Stimulated activated naive CD8-positive, alpha-beta T cell treated with anti-CD3 and anti-CD28 coated beads, Interleukin-15, Interleukin-2, amounts not matched to agents 100 ng/mL and 50 ng/mL, for 24 hours (primary cell): ENCODE results near the gene COL4A6.
"Not testable (repeated sequence)": the region's sequence is repeated elsewhere in the genome, so short reads cannot be mapped to it uniquely, and the experiment has no call there.

Experiments
- H3K27ac Mint-ChIP-seq: one replicate; pipeline ENCODE4 v1.8.0; 2021; ENCODE audit warnings: mild to moderate bottlenecking, mixed read lengths
- H3K27me3 Mint-ChIP-seq: one replicate; pipeline ENCODE4 v1.8.0; 2021; ENCODE audit warnings: mixed read lengths
- H3K36me3 Mint-ChIP-seq: one replicate; pipeline ENCODE4 v1.8.0; 2021; ENCODE audit warnings: low read depth, mixed read lengths
- H3K4me1 Mint-ChIP-seq: one replicate; pipeline ENCODE4 v1.8.0; 2021; ENCODE audit warnings: low read depth, mixed read lengths
- H3K4me3 Mint-ChIP-seq: one replicate; pipeline ENCODE4 v1.8.0; 2021; ENCODE audit warnings: mild to moderate bottlenecking, mixed read lengths
- H3K9me3 Mint-ChIP-seq: one replicate; pipeline ENCODE4 v1.8.0; 2021; ENCODE audit warnings: mixed read lengths

COL4A6 gene

GRCh38 chrX:108376821-108377220 lies 61.4 kb downstream of the COL4A6 start:
- H3K4me3 Mint-ChIP-seq, H3K27ac Mint-ChIP-seq, H3K36me3 Mint-ChIP-seq, H3K9me3 Mint-ChIP-seq, H3K27me3 Mint-ChIP-seq, H3K4me1 Mint-ChIP-seq: not testable (repeated sequence)

- not testable (repeated sequence) for H3K4me1 Mint-ChIP-seq, H3K27ac Mint-ChIP-seq, H3K4me3 Mint-ChIP-seq, H3K27me3 Mint-ChIP-seq, H3K9me3 Mint-ChIP-seq, H3K36me3 Mint-ChIP-seq
Measured at GRCh38 chrX:108375591-108375990, 62.6 kb downstream of the COL4A6 start.

GRCh38 chrX:108366644-108367406 lies 71.4 kb downstream of the COL4A6 start:
- no peaks in the 10 kb centered on the region for H3K4me1 Mint-ChIP-seq
- no peak overlapping the region for H3K27ac Mint-ChIP-seq
- no peaks in the 10 kb centered on the region for H3K36me3 Mint-ChIP-seq
- H3K27me3 Mint-ChIP-seq, result no peaks in the 10 kb centered on the region
- H3K4me3 Mint-ChIP-seq, result no peak overlapping the region
- H3K9me3 Mint-ChIP-seq, result no peaks in the 10 kb centered on the region

DNA sequence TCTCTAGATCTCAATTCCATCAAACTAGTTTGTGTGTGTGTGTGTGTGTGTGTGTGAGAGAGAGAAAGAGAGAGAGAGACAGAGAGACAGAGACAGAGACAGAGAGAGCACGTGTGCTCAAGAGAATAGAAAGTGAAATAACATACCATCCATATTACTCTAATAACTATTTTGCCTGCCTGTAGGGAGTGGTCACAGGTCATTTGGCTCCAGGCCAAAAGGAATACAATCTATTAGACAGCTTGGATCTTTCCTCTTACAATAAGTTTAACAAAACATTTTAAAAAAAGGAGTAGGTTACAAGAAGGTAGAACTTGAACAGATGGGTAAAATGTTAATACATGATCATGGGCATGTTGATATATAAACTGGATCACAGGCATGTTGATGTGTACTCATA lies 76.2 kb downstream of the COL4A6 start:
- no peaks in the 10 kb centered on the region for H3K36me3 Mint-ChIP-seq
- H3K27me3 Mint-ChIP-seq, result no peaks in the 10 kb centered on the region
- H3K9me3 Mint-ChIP-seq, result no peaks in the 10 kb centered on the region
- H3K4me3 Mint-ChIP-seq, result no peak overlapping the region
- H3K27ac Mint-ChIP-seq, result no peak overlapping the region
- H3K4me1 Mint-ChIP-seq, result no peaks in the 10 kb centered on the region

- Mint-ChIP-seq H3K9me3 (no peaks in the 10 kb centered on the region), H3K27ac (no peak overlapping the region), H3K36me3 (no peaks in the 10 kb centered on the region), H3K4me1 (no peaks in the 10 kb centered on the region), H3K4me3 (no peak overlapping the region), H3K27me3 (no peaks in the 10 kb centered on the region)
Measured at GRCh38 chrX:108361316-108361715, 76.9 kb downstream of the COL4A6 start.

GRCh38 chrX:108359806-108360602 lies 78.2 kb downstream of the COL4A6 start:
- Mint-ChIP-seq H3K27ac (no peak overlapping the region), H3K36me3 (no peaks in the 10 kb centered on the region), H3K4me1 (no peaks in the 10 kb centered on the region), H3K27me3 (no peaks in the 10 kb centered on the region), H3K4me3 (no peak overlapping the region), H3K9me3 (no peaks in the 10 kb centered on the region)

DNA sequence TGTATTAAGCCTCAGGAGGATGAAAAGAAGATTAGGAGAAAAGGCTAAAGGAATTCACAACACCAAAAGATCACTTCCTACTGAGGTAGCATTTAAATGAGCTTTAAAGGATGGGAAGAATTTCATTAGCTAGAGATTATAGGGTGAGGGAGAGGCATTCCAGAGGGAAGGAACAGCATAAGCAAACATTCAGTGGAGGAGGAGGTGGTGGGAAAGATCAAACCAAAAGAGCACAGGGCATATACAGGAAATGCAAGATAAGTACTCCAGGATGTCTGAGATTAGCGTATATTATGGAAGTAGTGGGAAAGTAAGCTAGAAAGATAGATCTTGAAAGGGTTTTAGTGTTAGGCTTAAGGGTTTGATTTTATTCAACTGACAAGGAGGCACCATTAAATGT lies 84.8 kb downstream of the COL4A6 start:
- H3K4me1 Mint-ChIP-seq, result no peaks in the 10 kb centered on the region
- no peak overlapping the region for H3K27ac Mint-ChIP-seq
- no peaks in the 10 kb centered on the region for H3K9me3 Mint-ChIP-seq
- no peaks in the 10 kb centered on the region for H3K36me3 Mint-ChIP-seq
- no peaks in the 10 kb centered on the region for H3K27me3 Mint-ChIP-seq
- no peak overlapping the region for H3K4me3 Mint-ChIP-seq

- Mint-ChIP-seq H3K4me3 (no peak overlapping the region), H3K36me3 (no peaks in the 10 kb centered on the region), H3K27ac (no peak overlapping the region), H3K27me3 (no peaks in the 10 kb centered on the region), H3K4me1 (no peaks in the 10 kb centered on the region), H3K9me3 (no peaks in the 10 kb centered on the region)
Measured at GRCh38 chrX:108349210-108349609, 89.0 kb downstream of the COL4A6 start.

DNA sequence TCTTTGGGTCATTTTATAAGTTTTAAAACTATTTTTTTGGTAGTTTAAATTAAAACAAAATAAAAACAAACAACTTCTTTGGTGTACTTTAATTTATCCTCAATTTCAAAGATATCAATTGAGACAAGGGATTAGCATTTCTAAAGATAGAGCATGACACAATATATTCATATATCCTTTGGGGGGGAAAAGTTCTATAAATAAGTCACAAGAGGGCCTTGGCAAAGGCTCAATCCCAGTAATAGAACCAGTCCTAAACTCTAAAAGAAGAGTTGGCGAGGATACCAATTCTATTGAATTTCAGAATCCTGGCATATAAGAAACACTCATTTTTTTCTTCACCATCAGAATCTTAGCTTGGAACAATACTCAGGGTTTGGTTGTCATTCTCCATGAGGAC lies 89.7 kb downstream of the COL4A6 start:
- H3K36me3 Mint-ChIP-seq, result no peaks in the 10 kb centered on the region
- no peaks in the 10 kb centered on the region for H3K27me3 Mint-ChIP-seq
- no peaks in the 10 kb centered on the region for H3K9me3 Mint-ChIP-seq
- no peaks in the 10 kb centered on the region for H3K4me1 Mint-ChIP-seq
- no peak overlapping the region for H3K27ac Mint-ChIP-seq
- H3K4me3 Mint-ChIP-seq, result no peak overlapping the region

DNA sequence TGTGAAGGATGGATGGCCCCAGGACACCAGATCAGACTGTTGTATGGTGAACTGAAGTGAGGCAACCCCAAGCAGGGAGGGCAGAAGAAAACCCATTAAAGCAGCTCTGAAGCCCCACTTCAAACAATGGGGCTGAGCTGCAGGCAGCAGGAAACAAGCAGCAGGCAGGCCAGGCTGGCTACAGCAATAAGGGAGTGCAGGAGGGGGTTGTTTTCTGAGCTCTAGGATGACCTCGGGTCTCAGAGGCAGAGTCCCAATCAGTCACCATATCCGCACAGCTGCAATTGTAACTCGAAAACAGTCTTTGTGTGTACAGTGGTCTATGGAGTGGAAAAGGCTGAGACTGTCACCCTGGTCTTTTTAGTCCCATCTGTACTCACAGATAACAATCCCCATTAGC lies 90.4 kb downstream of the COL4A6 start:
- no peak overlapping the region for H3K4me3 Mint-ChIP-seq
- H3K36me3 Mint-ChIP-seq, result no peaks in the 10 kb centered on the region
- H3K4me1 Mint-ChIP-seq, result no peaks in the 10 kb centered on the region
- no peaks in the 10 kb centered on the region for H3K9me3 Mint-ChIP-seq
- no peak overlapping the region for H3K27ac Mint-ChIP-seq
- no peaks in the 10 kb centered on the region for H3K27me3 Mint-ChIP-seq

GRCh38 chrX:108344216-108344615 lies 94.0 kb downstream of the COL4A6 start:
- Mint-ChIP-seq H3K4me3 (no peak overlapping the region), H3K27ac (no peak overlapping the region), H3K9me3 (no peaks in the 10 kb centered on the region), H3K4me1 (no peaks in the 10 kb centered on the region), H3K36me3 (no peaks in the 10 kb centered on the region), H3K27me3 (no peaks in the 10 kb centered on the region)

DNA sequence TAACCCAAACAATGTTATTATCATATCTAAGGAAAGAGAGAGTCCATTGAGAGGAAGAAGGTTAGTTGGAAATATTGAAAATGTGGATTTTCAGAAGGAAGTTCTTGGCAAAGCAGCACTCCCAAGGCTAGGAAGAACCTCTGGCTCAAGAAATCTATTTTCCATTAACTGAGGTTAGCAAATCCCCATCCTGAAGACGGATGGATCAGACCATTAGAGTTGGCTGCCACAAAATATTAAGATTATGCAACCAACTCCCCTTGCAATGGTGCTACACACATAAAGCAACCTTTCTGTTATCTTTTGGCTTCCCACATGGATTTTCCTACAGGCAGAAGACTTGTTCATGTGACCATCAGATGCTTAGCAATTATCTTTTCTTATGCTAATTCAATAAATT lies 96.3 kb downstream of the COL4A6 start:
- Mint-ChIP-seq H3K4me3 (no peak overlapping the region), H3K36me3 (no peaks in the 10 kb centered on the region), H3K9me3 (no peaks in the 10 kb centered on the region), H3K27me3 (no peaks in the 10 kb centered on the region), H3K27ac (no peak overlapping the region), H3K4me1 (no peaks in the 10 kb centered on the region)

- Mint-ChIP-seq H3K4me3 (no peak overlapping the region), H3K36me3 (no peaks in the 10 kb centered on the region), H3K9me3 (no peaks in the 10 kb centered on the region), H3K4me1 (no peaks in the 10 kb centered on the region), H3K27me3 (no peaks in the 10 kb centered on the region), H3K27ac (no peak overlapping the region)
Measured at GRCh38 chrX:108332281-108332680, 105.9 kb downstream of the COL4A6 start.

- Mint-ChIP-seq H3K27ac (no peak overlapping the region), H3K36me3 (no peaks in the 10 kb centered on the region), H3K9me3 (no peaks in the 10 kb centered on the region), H3K27me3 (no peaks in the 10 kb centered on the region), H3K4me3 (no peak overlapping the region), H3K4me1 (no peaks in the 10 kb centered on the region)
Measured at GRCh38 chrX:108331126-108331909, 106.9 kb downstream of the COL4A6 start.

DNA sequence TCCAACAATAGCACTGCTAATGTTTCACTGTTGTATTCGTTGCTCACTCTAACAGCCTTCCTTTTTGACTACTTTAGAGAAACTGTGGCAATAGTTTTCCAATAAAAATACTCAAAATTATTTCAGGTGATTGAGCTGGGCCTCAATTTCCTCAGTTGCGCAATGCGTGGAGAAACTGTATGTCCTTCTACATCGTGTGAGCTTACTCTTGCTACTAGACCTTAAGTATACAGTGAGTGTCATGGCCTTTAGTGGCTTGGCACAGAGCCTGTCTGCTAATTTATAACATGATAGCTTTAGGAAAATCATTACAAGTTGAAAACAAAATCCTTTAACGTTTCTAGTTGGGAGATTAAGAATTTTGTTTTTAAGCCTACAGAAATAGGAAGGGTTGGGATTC lies 114.5 kb downstream of the COL4A6 start:
- Mint-ChIP-seq H3K9me3 (no peaks in the 10 kb centered on the region), H3K27ac (no peak overlapping the region), H3K27me3 (no peaks in the 10 kb centered on the region), H3K4me1 (no peaks in the 10 kb centered on the region), H3K36me3 (no peaks in the 10 kb centered on the region), H3K4me3 (no peak overlapping the region)
